ENCODE measurements around the gene RAC3.

DNA sequence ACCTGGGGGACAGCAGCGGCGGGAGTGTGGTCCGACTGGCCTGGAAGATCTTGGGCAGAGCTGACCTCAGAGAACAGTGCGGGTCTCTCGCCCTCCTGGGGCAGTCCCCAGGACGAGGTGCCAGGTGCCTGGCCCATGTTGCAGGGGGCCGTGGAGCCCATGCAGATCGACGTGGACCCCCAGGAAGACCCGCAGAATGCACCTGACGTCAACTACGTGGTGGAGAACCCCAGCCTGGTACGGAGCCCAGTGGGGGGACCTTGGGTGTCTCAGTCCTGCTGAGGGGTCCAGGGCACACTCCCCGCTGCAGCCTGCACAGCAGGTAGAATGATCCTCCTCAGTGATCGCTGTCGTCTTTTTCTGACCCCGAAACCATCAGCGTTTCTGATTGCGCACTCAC is 21.7 kb downstream of the RAC3 start:
- TF ChIP-seq, protein P1, sequence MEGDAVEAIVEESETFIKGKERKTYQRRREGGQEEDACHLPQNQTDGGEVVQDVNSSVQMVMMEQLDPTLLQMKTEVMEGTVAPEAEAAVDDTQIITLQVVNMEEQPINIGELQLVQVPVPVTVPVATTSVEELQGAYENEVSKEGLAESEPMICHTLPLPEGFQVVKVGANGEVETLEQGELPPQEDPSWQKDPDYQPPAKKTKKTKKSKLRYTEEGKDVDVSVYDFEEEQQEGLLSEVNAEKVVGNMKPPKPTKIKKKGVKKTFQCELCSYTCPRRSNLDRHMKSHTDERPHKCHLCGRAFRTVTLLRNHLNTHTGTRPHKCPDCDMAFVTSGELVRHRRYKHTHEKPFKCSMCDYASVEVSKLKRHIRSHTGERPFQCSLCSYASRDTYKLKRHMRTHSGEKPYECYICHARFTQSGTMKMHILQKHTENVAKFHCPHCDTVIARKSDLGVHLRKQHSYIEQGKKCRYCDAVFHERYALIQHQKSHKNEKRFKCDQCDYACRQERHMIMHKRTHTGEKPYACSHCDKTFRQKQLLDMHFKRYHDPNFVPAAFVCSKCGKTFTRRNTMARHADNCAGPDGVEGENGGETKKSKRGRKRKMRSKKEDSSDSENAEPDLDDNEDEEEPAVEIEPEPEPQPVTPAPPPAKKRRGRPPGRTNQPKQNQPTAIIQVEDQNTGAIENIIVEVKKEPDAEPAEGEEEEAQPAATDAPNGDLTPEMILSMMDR (conservative IDR thresholded peaks at IDR 0.05; ENCODE audit: low read length) = no peak
- TF ChIP-seq EZH2phosphoT487 (IDR thresholded peaks at IDR 0.05; ENCODE audit: borderline replicate concordance, low read depth, low read length) = no peak

All from OCI-LY7 (cell line).